ENCODE results near the gene SLC4A4.

The SLC4A4 gene

DNA sequence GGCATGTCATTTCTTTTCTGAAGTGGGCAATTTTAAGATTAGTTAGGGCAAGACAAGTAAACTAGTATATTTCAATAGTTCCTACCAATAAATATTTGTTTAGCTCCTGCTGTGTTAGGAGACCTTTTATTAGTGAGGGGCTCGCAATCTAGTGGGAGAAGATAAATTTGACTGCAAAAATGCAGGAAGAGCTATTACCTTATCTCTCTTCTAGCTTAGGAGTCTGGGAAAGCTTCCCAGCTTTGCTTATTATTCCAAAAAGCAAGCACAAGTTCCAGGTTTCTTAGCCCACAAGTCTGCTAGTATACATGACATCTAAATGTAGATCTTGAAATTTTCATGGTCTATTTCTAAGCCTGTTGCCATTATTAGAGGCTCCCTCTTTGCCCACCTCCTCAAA, 254.0 kb downstream of the SLC4A4 start:
- no peak for TF ChIP-seq EP300 (IDR thresholded peaks at IDR 0.05; ENCODE audit: borderline replicate concordance)
- no peak for TF ChIP-seq MAX (IDR thresholded peaks at IDR 0.05)
- no peak for TF ChIP-seq TEAD4 (IDR thresholded peaks at IDR 0.05)
- no peak for TF ChIP-seq CEBPB (IDR thresholded peaks at IDR 0.05)
- no peak for TF ChIP-seq TCF12 (IDR thresholded peaks at IDR 0.05; ENCODE audit: low read depth)
- no peak for TF ChIP-seq CREB1 (IDR thresholded peaks at IDR 0.05; ENCODE audit: low read depth)
- no peak for TF ChIP-seq NFIC (IDR thresholded peaks at IDR 0.05)
- TF ChIP-seq, protein P1, sequence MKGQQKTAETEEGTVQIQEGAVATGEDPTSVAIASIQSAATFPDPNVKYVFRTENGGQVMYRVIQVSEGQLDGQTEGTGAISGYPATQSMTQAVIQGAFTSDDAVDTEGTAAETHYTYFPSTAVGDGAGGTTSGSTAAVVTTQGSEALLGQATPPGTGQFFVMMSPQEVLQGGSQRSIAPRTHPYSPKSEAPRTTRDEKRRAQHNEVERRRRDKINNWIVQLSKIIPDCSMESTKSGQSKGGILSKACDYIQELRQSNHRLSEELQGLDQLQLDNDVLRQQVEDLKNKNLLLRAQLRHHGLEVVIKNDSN (IDR thresholded peaks at IDR 0.05) = no peak

- TF ChIP-seq, protein P2, sequence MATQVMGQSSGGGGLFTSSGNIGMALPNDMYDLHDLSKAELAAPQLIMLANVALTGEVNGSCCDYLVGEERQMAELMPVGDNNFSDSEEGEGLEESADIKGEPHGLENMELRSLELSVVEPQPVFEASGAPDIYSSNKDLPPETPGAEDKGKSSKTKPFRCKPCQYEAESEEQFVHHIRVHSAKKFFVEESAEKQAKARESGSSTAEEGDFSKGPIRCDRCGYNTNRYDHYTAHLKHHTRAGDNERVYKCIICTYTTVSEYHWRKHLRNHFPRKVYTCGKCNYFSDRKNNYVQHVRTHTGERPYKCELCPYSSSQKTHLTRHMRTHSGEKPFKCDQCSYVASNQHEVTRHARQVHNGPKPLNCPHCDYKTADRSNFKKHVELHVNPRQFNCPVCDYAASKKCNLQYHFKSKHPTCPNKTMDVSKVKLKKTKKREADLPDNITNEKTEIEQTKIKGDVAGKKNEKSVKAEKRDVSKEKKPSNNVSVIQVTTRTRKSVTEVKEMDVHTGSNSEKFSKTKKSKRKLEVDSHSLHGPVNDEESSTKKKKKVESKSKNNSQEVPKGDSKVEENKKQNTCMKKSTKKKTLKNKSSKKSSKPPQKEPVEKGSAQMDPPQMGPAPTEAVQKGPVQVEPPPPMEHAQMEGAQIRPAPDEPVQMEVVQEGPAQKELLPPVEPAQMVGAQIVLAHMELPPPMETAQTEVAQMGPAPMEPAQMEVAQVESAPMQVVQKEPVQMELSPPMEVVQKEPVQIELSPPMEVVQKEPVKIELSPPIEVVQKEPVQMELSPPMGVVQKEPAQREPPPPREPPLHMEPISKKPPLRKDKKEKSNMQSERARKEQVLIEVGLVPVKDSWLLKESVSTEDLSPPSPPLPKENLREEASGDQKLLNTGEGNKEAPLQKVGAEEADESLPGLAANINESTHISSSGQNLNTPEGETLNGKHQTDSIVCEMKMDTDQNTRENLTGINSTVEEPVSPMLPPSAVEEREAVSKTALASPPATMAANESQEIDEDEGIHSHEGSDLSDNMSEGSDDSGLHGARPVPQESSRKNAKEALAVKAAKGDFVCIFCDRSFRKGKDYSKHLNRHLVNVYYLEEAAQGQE (IDR thresholded peaks at IDR 0.05; ENCODE audit: low read depth) = no peak
- TF ChIP-seq EGR1 (IDR thresholded peaks at IDR 0.05) (no peak), NFIC (IDR thresholded peaks at IDR 0.05) (no peak), TEAD4 (IDR thresholded peaks at IDR 0.05) (no peak), RAD21 (IDR thresholded peaks at IDR 0.05; ENCODE audit: low read depth) (no peak), CEBPB (IDR thresholded peaks at IDR 0.05) (no peak), TCF12 (IDR thresholded peaks at IDR 0.05; ENCODE audit: low read depth) (no peak), ZBTB7A (IDR thresholded peaks at IDR 0.05; ENCODE audit: low read depth) (no peak), MAX (IDR thresholded peaks at IDR 0.05) (no peak), EP300 (IDR thresholded peaks at IDR 0.05; ENCODE audit: borderline replicate concordance) (no peak), CREB1 (IDR thresholded peaks at IDR 0.05; ENCODE audit: low read depth) (no peak), FOXM1 (IDR thresholded peaks at IDR 0.05; ENCODE audit: borderline replicate concordance, low read depth) (no peak), TAF1 (IDR thresholded peaks at IDR 0.05; ENCODE audit: low read depth) (no peak)
- TF ChIP-seq, protein P1 (IDR thresholded peaks at IDR 0.05) = no peak
Measured at GRCh38 chr4:71593311-71593710, 254.5 kb downstream of the SLC4A4 start.

DNA sequence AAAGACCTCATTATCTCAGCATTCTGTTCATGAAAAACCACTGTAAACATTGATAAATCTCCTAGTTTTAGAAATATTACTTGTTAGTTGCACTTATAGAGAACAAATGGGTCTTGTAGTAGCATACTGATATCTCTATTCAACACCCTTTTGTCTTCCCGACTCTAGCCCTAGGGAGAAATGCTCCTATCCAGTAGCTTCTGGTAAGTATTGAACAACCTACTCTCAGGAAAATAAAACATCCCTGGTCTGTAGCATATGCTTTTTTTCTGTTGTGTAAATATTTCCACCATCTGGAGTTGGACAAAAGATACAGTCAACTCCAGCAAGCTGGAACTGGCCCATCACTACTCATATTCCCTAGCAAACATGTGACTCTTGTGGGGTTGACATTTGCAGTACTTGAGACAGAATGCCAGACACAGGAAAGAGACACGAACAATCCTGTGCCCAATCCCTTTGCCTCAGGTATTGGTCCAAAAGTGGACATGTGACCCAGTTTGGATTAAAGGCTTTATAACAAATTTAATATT, 256.8 kb downstream of the SLC4A4 start:
- TF ChIP-seq, protein P1 (IDR thresholded peaks at IDR 0.05) = no peak
- TF ChIP-seq CREB1 (IDR thresholded peaks at IDR 0.05; ENCODE audit: low read depth) (no peak), NFIC (IDR thresholded peaks at IDR 0.05) (no peak), CEBPB (IDR thresholded peaks at IDR 0.05) (no peak), RAD21 (IDR thresholded peaks at IDR 0.05; ENCODE audit: low read depth) (no peak), TAF1 (IDR thresholded peaks at IDR 0.05; ENCODE audit: low read depth) (no peak)

DNA sequence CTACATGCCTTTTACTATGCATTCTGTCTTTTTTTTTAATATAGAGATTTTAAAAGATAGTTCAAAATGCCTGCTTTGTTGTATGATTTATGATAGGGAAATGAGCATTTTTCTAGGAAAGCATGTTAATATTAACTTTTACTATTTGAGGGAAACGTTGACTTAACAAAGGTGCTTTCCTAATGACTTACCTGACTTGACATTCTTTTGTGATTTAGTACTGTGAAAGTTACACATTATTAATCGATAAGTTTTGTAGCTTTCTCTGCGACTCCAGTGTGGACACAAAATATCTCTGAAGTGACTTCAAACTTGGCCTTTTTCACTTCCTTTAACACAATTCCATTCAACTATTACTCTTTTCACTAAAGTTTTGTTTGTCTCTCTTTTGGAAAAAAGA, 260.8 kb downstream of the SLC4A4 start:
- TF ChIP-seq EGR1 (IDR thresholded peaks at IDR 0.05) = no peak
- TF ChIP-seq YY1 (IDR thresholded peaks at IDR 0.05; ENCODE audit: low read depth) = no peak
- no peak for TF ChIP-seq TAF1 (IDR thresholded peaks at IDR 0.05; ENCODE audit: low read depth)
- no peak for TF ChIP-seq CREB1 (IDR thresholded peaks at IDR 0.05; ENCODE audit: low read depth)
- no peak for TF ChIP-seq EP300 (IDR thresholded peaks at IDR 0.05; ENCODE audit: borderline replicate concordance)

DNA sequence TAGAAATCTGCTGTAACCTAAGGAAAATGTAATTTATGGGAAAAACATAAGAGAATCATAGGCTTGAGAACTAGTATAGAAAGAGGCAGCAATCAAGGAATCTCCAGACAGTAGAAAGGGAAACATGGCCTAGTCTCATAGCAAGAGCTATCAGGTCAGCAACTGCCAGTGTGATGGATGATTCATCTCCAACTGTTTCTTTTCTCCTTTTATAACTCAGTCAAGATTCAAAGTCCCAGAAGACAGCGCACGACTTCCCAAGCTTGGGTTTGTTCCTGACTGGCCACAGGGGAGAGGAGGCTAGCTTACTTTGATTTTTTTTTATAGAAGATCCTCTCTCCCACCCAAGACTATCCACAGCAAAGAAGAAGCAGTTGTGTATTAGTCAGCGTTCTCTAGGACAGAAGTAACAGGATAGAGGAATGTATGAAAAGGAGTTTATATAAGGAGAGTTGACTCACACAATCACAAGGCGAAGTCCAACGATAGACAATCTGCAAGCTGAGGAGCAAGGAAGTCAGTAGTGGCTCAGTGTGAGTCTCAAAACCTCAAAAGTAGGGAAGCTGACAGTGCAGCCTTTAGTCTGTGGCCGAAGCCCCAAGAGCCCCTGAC, 263.6 kb downstream of the SLC4A4 start:
- no peak for TF ChIP-seq TAF1 (IDR thresholded peaks at IDR 0.05; ENCODE audit: low read depth)
- no peak for TF ChIP-seq CEBPB (IDR thresholded peaks at IDR 0.05)
- TF ChIP-seq YY1 (IDR thresholded peaks at IDR 0.05; ENCODE audit: low read depth) = no peak

DNA sequence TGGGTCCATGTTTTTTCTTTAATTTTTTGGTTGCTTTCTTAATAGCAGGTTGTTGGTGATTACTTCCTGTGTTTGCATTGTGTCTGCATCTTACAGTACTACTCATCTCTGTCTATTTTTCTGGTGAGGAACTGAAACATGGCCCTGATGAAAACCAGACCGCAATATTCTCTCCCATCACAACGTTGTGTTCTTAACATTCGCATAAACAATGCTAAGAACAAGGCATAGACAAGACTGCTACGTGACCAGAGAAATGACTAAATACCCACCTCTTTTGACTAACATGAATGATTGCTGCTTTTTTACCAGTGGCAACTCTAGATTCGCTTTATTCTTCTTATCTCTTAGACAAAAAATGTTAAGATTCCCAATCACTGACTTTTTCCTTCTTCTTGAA, 266.0 kb downstream of the SLC4A4 start:
- TF ChIP-seq, protein P1 (IDR thresholded peaks at IDR 0.05) = no peak
- no peak for TF ChIP-seq MAX (IDR thresholded peaks at IDR 0.05)
- no peak for TF ChIP-seq RAD21 (IDR thresholded peaks at IDR 0.05; ENCODE audit: low read depth)

DNA sequence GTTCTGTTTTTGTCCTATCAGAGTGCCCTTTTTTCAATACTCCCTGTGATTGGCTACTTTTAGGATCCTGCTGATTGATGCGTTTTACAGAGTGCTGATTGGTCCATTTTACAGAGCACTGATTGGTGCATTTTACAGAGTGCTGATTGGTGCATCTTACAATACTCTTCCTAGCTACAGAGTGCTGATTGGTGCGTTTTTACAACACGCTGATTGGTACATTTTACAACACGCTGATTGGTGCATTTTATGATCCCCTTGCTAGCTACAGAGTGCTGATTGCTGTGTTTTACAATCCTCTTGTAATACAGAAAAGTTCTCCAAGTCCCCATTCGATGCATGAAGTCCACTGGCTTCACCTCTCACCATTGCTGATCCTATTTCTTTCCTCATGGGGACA, 268.3 kb downstream of the SLC4A4 start:
- TF ChIP-seq CEBPB (IDR thresholded peaks at IDR 0.05) = no peak
- no peak for TF ChIP-seq MAX (IDR thresholded peaks at IDR 0.05)
- TF ChIP-seq CREB1 (IDR thresholded peaks at IDR 0.05; ENCODE audit: low read depth) = no peak
- TF ChIP-seq TEAD4 (IDR thresholded peaks at IDR 0.05) = no peak
- no peak for TF ChIP-seq ZBTB7A (IDR thresholded peaks at IDR 0.05; ENCODE audit: low read depth)
- TF ChIP-seq YY1 (IDR thresholded peaks at IDR 0.05; ENCODE audit: low read depth) = no peak
- no peak for TF ChIP-seq EP300 (IDR thresholded peaks at IDR 0.05; ENCODE audit: borderline replicate concordance)
- no peak for TF ChIP-seq TCF12 (IDR thresholded peaks at IDR 0.05; ENCODE audit: low read depth)
- no peak for TF ChIP-seq RAD21 (IDR thresholded peaks at IDR 0.05; ENCODE audit: low read depth)
- no peak for TF ChIP-seq TAF1 (IDR thresholded peaks at IDR 0.05; ENCODE audit: low read depth)
- no peak for TF ChIP-seq NFIC (IDR thresholded peaks at IDR 0.05)
